ENCODE data around the gene DENND4A.

DENND4A gene

DNA sequence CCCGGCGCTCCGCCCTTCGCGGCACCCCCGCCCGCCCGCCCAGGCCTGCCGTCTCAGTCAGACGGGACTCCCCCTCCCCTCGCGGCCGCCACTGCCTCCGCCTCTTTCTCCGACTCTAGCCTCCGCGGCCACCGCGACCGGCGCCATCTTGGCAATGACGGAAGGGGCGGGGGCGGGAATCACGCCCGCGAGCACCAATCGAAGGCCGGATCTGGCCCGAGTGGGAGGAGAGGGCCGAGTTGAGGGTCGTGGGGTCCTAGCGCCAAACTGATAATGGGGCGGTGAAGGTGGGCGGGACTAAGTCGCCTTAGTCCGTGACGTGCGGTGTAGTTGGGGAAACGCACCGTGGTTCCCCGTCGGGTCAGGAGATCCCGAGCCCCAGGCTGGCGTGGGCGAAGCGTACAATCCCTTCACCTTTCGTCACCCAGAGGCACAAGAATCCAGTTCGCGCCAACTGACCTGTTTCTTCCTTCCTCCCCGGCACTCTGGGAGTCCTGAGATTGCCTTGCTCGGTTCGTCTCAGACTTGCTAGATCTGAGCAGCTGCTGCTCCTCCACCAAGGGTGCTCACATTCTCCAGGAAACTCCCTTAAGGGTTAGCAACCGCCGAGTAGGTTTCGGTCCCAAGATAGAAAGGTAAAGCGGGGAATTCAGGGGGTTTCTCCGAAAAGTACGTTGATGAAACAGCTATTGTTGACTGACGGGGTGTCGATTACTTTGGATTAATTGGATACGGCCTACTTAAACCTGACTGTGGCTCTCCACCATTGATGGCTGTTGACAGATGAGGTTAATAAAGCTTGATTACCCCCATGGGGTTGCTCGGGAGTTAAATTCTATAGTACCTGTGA lies at the start of gene DENND4A:
TSS of gene DENND4A (minus strand) at position 156 of the 850 bp plus-strand sequence. CDS start 35,843 bp downstream, outside the sequence.
- peak; percentile 76 for DNase-seq

DNA sequence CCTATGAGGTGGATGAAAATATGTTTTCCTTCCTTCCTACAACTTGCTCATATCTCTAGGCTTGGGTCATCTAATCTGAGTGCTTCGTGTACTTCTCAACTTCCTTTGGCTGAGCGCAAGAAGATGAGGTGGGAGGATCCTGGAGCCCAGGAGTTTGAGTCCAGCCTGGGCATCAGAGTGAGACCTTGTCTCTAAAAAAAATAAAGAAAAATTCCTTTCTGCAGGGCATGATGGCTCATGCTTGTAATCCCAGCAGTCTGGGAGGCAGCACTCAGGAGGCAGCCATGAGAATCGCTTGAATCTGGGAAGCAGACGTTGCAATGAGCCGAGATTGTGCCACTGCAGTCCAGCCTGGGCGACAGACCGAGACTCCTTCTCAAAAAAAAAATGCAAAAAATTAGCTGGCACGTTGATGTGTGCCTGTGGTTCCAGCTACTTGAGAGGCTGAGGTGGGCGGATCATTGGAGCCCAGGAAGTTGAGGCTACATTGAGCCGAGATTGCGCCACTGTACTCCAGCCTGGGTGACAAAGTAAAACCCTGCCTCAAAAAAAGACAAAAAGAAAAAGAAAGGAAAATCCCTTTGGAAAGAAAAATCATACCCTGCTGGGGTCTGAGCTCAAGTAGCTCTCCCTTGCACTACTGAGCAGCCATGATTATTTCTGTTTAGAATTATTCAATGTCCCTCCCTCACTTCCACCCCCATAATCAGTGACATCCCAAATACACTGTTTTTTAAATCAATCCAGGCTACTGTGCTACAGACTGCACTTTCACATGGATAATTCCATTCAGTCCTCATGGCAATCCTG lies 49.2 kb upstream of the DENND4A start:
- peak; percentile 26 for DNase-seq

GRCh38 chr15:65839985-65840384 lies 47.9 kb upstream of the DENND4A start:
- no peak for DNase-seq

DNA sequence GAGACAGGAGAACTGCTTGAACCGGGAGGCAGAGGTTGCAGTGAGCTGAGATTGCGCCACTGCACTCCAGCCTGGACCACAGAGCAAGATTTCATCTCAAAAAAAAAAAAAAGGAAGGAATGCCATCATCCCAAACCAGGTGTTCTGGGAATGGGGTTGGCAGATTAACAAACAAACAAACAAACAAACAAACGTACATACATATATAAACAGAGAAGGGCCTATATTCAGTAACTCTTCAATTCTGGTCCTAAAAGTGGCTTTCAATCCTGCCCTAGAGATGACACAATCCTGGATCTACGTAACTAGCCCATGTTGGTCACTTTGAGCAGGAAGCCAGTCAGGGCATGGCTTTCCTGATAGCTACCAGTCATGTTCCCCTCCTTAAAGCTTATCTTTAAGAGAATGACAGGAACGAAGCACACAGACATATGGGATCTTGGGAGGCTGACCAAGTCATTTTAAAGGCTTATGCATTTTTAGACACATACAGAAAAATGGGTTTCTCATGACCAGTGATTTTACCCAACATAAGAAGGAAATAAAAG lies 47.3 kb upstream of the DENND4A start:
- no peak for DNase-seq

DNA sequence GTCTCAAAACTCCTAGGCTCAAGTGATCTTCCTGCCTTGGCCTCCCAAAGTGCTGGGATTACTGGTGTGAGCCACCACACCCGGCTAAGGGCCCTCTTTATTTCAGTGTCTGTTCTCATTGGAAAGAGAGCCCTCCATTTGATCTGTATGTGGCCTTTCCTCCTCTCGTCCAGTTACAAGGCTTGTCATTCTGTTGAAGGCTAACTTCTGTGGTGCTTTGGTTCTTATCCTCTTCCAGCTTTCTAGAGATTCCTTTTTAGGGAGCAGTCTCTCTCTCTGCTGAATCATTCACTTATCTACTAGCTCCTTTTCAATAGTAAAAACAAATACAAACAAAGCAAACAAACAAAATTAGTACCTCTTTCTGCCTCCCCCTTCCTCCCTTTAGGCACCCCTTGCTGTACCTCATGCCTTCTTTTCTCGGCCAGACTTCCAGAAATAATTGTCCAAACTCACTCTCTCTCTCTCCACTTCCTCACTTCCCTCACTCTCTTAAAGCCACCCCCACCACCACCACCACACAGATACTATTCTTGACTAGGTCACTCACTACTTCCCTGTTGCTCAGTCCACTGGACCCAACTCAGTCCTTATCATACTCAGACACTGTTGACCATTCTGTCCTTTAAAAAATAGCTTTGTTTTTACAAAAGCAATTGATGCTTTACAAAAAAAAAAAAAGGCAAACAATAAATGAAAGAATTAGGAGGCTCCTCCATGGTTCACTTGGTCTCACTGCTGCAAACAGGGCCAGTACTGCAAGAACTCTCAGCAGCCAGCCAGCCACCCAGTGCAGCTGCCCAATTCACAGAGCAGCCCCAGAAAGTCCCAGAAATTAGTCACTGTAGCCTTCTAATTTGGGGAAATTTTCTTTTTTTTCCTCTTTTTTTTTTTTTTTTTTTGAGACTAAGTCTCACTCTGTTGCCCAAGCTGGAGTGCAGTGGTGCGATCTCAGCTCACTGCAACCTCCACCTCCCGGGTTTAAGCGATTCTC lies 45.5 kb upstream of the DENND4A start:
- DNase-seq, result no peak

DNA sequence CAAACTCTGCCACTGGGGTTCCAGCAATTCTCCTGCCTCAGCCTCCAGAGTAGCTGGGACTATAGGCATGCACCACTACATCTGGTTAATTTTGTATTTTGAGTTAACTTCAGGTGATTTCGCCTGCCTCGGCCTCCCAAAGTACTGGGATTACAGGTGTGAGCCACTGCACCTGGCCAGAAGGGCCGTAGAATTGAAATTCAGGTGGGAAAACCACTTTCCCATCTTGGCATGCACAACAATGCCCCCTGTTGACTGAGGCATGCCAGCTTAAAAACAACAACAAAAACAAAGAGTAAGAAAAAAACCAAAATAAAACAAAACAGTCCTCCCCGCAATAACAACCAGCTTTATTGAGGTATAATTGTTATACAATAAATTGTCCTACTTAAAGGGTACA lies 44.6 kb upstream of the DENND4A start:
- no peak for DNase-seq

GRCh38 chr15:65835447-65835846 lies 43.4 kb upstream of the DENND4A start:
- DNase-seq, result no peak

- no peak for DNase-seq
These were observed 42.6 kb upstream of the DENND4A start for GRCh38 chr15:65834603-65835282.

DNA sequence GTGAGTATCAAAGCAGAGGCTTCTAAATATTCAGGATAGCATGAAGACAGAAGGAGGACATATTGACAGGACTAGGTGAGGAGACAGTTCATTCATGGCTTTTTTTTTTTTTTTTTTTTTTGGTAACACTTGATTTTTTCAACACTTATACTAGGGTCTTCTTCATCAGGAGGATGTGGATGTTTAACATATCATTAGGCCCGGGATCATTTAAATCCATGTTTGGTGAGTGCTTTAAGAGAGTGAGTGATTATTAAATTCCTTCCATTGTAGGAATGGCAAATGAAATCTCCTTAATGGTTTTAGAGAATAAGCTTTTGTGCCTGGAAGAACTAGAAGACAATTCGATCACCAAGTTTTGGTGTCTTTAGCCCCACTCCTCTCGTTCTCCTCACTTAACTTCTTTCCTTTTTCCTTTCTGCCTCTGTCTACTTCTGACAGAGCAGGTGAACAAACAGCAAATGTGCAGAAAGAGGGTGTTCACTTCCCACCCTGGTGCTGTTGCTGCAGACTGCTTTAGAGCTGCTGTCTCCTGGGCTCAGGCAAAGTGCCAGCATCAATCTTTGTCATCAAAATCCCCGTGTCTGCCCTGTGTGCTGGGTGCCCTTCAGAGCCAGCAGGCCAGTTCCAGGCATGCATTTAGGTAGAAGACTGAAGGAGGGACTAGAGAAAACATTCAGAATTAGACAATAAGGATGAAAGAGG lies 41.6 kb upstream of the DENND4A start:
- DNase-seq, result peak; percentile 14

DNA sequence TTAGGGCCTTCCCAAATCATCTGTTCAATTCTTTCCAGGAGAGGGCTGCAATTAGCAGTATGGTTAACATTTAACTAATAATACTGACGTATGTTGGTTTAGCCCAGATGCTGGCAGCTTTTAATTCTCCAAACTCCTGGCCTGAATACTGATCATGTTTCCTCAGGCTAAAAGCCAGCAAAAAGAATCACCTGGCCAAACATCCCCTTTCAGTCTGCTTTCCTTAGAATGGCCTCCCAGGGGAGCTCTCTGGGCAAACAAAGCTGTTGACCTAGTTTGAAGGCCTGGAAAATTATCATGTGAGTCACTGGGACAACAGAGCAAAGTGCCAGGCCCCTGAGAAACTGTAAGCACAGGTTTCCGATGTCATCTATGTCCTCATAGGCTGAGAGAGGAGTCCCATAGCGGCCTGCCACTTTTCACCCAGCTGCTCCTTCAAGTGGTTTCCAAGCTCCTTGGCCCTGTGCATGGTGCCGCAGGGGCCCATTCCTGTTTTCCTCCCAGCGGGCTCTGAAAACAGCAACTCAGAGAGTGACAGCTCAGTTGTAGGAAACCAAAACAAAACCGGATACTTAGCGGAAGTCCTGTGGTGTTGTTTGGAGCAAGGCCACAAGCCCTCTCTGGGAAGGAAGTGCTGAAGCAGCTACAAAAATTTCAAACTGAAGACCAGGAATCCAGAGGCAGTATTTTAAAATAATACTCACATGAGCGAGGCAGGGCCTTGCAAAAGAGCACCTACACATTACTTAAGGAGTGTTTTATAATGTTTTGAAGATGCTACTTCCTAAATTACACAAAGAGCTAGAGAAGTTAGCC lies 40.7 kb upstream of the DENND4A start:
- DNase-seq, result peak; percentile 90

DNA sequence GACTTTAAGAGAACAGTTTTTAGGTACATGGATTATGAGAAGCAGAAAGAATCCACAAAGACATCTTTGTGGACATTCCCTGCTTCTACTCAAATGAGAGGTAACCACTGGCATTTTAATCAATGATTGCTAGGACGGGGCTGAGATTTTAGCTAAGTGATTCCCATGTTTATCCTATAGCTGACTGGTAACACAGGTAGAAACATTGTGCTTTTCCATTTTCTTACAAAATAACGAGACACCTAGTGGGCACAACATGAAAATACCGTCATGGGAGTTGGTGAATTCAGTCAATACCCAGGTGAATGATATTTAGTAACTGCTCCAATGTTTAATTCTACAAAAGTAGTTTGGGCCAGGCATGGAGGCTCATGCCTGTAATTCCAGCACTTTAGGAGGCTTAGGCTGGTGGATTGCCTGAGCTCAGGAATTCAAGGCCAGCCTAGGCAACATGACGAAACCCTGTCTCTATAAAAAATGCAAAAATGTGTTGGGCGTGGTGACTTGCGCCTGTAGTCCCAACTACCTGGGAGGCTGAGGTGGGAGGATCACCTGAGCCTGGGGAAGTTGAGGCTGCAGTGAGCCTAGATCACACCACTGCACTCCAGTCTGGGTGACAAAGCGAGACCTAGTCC lies 37.2 kb upstream of the DENND4A start:
- DNase-seq, result no peak

- DNase-seq, result no peak
These were observed 36.5 kb upstream of the DENND4A start for GRCh38 chr15:65828585-65828984.

GRCh38 chr15:65827065-65827464 lies 35.0 kb upstream of the DENND4A start:
- no peak for DNase-seq

DNA sequence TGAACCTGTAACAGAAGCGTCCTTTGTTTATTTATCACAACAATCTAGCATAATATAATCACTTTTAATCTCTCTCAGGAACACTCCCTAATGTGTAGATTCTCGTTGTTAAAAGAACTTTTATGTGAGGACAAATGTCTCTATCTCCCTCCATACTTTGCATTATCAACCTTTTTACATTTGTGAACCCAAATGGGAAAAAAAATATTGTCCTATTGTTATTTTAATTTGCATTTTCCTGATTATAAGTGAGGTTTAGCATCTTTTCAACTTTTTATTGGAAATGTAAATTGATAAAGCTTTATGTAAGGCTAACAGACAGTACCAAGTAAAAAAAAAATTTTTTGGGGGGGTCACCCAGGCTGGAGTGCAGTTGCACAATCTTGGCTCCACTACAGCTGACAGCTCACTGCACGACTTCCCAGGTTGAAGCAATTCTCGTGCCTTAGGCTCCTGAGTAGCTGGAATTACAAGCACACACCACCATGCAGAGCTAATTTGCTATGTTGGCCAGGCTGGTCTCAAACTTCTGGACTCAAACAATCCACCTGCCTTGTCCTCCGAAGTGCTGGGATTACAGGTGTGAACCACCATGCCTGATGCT lies 33.0 kb upstream of the DENND4A start:
- DNase-seq, result no peak

DNA sequence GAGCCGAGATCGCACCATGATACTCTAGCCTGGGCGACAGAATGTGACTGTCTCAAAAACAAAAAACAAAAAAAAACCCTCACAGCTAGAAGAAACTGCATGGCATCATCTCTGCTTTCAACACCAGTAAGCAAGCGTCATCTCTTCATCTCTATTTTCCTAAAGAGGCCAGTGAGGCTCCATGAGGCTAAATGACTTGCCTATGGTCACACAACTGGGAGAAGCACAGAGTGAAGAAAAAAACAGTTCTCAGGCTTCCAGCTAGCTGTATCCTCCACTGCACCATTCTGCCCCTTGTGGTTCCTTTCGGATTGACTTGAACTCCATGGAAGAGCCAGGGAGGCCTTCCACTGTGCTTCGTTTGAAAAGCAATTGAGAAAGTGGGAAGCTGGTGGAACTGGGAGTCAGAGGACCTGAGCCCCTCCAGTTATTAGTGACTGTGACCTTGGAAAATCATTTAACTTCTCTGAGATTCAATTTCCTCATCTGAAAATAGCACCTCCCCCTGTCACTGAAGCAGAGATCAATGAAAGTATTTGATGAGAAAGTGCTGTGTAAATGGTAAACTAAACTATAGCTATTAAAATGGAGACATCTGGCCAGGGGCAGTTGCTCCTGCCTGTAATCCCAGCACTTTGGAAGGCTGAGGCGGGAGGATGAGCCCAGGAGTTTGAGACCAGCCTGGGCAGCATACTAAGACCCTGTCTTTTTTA lies 32.1 kb upstream of the DENND4A start:
- DNase-seq, result no peak

- DNase-seq, result no peak
These were observed 30.2 kb upstream of the DENND4A start for GRCh38 chr15:65822316-65822715.

DNA sequence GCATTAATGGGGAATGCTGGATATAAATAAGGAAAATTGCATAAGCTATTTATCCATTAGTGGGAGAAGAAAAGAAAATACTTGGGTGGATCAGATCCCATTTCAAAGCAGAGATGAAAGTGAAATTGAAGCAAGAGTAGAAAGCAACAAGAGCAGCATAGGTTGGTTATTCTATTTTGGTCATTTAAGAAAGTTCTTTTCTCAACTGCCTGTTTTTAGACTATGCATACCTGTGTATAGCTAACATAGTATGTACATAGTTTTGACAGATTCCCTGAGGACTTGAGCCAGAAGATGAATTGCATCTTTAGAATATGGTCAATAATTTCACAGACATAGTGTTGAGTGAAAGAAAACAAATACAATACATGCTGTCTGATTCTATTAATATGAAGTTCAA lies 29.0 kb upstream of the DENND4A start:
- DNase-seq, result no peak

DNA sequence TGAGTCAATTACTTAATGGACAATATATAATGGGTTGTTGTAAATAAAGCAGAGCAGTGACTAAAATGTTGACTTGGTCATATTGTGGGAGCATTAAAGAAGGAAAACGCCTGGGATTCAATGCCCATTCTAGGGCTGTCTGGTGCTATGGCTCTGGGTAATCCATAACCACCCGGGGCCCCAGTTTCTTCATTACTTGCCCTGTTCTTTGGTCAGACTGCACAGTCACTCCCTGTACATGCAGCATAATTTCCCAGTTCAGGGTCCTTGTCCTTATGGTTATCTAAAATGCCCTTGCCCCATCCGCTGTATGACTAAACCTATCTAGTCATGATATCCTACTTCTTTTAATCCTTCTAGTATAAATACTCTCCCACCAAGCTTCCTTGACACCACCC lies 27.5 kb upstream of the DENND4A start:
- no peak for DNase-seq
